GM12878 (cell line): ENCODE data around the gene PAM. TPM values are rescaled to one million over a fixed set of nuclear protein-coding genes. Genes with fewer than 3 reads are reported as not detected.
A peak's percentile ranks its signal among the peaks of the same experiment; 100 is the strongest.

Experiments used
- ATAC-seq: fragments of 200-7000 bp; cut with Tn5 transposase; 3 replicates; pipeline ENCODE4 v1.9.1; 2020; ENCODE audit warnings: mild to moderate bottlenecking, moderate library complexity
- BruUV-seq: library from RNA; stranded (reverse); fragments of 400-500 nt; replicated peaks from 2 replicates; lab custom pipeline; 2021; lab: Mats Ljungman, UMichigan
- CTCF ChIA-PET: fragments of 300-600 bp; sonication (Branson Sonifier 250); formaldehyde crosslinking; extraction: SDS; loops from one replicate; lab custom pipeline; 2021; ENCODE audit warnings: inconsistent platforms; lab: Yijun Ruan, JAX
- POLR2A ChIA-PET: fragments of 350-600 bp; formaldehyde crosslinking; extraction: SDS; loops from one replicate; lab custom pipeline; 2021; ENCODE audit warnings: inconsistent platforms; lab: Charles Lee
- RAD21 ChIA-PET: fragments of 300-600 bp; sonication (Branson Sonifier 250); formaldehyde crosslinking; loops from one replicate; lab custom pipeline; 2023; ENCODE audit warnings: antibody characterized with exemption; ENCODE audit not compliant: unreplicated experiment; lab: Charles Lee
- SMC1A ChIA-PET: fragments of 300-600 bp; sonication (Branson Sonifier 250); formaldehyde crosslinking; loops from one replicate; lab custom pipeline; 2023; ENCODE audit not compliant: unreplicated experiment, uncharacterized antibody; lab: Charles Lee
- DNase-seq: peaks from one replicate; pipeline ENCODE4 v3.0.0-alpha.2; 2011; ENCODE audit warnings: low read depth, low spot score
- FAIRE-seq: peaks from 3 replicates; lab custom pipeline; 2011; peaks lifted over from hg19 to GRCh38; lab: Jason Lieb, UNC
- H2AFZ ChIP-seq: 2 replicates; pipeline ENCODE4 v1.6.0; 2011; ENCODE audit warnings: low read depth, low read length, control low read depth; ENCODE audit not compliant: control insufficient read depth
- H3K27ac ChIP-seq: 2 replicates; pipeline ENCODE4 v1.5.1; 2011; ENCODE audit warnings: control low read depth; ENCODE audit not compliant: control insufficient read depth, insufficient read depth
- H3K27me3 ChIP-seq, 2 experiments: replicated peaks in 1 of 2; 2 replicates each; pipeline versions ENCODE4 v1.6.0 to v1.6.1; 2011; ENCODE audit warnings: low read length in 1 of 2; ENCODE audit not compliant: control insufficient read depth in 2 of 2, insufficient read depth in 2 of 2
- H3K36me3 ChIP-seq, 2 experiments: 2 replicates each; pipeline ENCODE4 v1.5.1; 2011; ENCODE audit warnings: low read length in 1 of 2; ENCODE audit not compliant: control insufficient read depth in 2 of 2, insufficient read depth in 2 of 2
- H3K4me1 ChIP-seq: 2 replicates; pipeline ENCODE4 v1.6.1; 2011; ENCODE audit warnings: mild to moderate bottlenecking, low read length, moderate library complexity, mixed read lengths; ENCODE audit not compliant: control insufficient read depth, insufficient read depth
- H3K4me2 ChIP-seq: 2 replicates; pipeline ENCODE4 v1.6.0; 2011; ENCODE audit warnings: control low read depth; ENCODE audit not compliant: control insufficient read depth, insufficient read depth
- H3K4me3 ChIP-seq: fragments of 200-600 bp; sonication (generic); 2 replicates; pipeline ENCODE4 v1.5.1; 2016
- H3K79me2 ChIP-seq: 2 replicates; pipeline ENCODE4 v1.6.0; 2011; ENCODE audit warnings: low read length; ENCODE audit not compliant: control insufficient read depth, insufficient read depth
- H3K9ac ChIP-seq: 2 replicates; pipeline ENCODE4 v1.8.0; 2011; ENCODE audit warnings: low read length, control low read depth, mixed read lengths; ENCODE audit not compliant: control insufficient read depth, insufficient read depth
- H3K9me3 ChIP-seq: replicated peaks from 3 replicates; pipeline ENCODE4 v1.5.1; 2011; ENCODE audit warnings: mild to moderate bottlenecking, low read length; ENCODE audit not compliant: control insufficient read depth, insufficient read depth
- H4K20me1 ChIP-seq: 2 replicates; pipeline ENCODE4 v1.6.0; 2011; ENCODE audit not compliant: control insufficient read depth, insufficient read depth
- BMI1 ChIP-seq: fragments of 450-650 bp; IDR thresholded peaks from 2 replicates; pipeline ENCODE4 v1.6.1; 2016; ENCODE audit warnings: mild to moderate bottlenecking, moderate library complexity, borderline replicate concordance
- E2F8 ChIP-seq: fragments of 450-650 bp; IDR thresholded peaks from 2 replicates; pipeline ENCODE4 v1.6.1; 2018; ENCODE audit warnings: mild to moderate bottlenecking, low read depth, moderate library complexity; ENCODE audit not compliant: partially characterized antibody
- IKZF1 ChIP-seq: fragments of 450-650 bp; conservative IDR thresholded peaks from 2 replicates; pipeline ENCODE4 v1.6.1; 2017; ENCODE audit warnings: antibody characterized with exemption, mild to moderate bottlenecking
- IKZF2 ChIP-seq, 2 experiments: fragments of 450-650 bp; IDR thresholded peaks; 2 replicates each; pipeline ENCODE4 v1.6.1; 2017; ENCODE audit warnings: mild to moderate bottlenecking in 2 of 2, moderate library complexity in 2 of 2
- KAT2A ChIP-seq: conservative IDR thresholded peaks from 2 replicates; pipeline ENCODE4 v1.6.1; 2011; ENCODE audit warnings: low read depth, low read length; ENCODE audit not compliant: control insufficient read depth
- MXI1 ChIP-seq: fragments of 150-350 bp; IDR thresholded peaks from 2 replicates; pipeline ENCODE4 v1.6.1; 2011; ENCODE audit warnings: low read depth, mild to moderate bottlenecking, inconsistent platforms, low read length, improper control_type of control experiment
- POU2F2 ChIP-seq: IDR thresholded peaks from 3 replicates; pipeline ENCODE4 v1.6.1; 2011; ENCODE audit warnings: low read depth, mild to moderate bottlenecking, low read length, borderline replicate concordance
- SIX5 ChIP-seq: IDR thresholded peaks from 2 replicates; pipeline ENCODE4 v1.6.1; 2011; ENCODE audit warnings: mild to moderate bottlenecking, low read depth, low read length, moderate library complexity; ENCODE audit not compliant: severe bottlenecking
- SMC3 ChIP-seq: IDR thresholded peaks from 2 replicates; pipeline ENCODE4 v1.6.1; 2011; ENCODE audit warnings: low read length, improper control_type of control experiment, borderline replicate concordance
- SPI1 ChIP-seq: IDR thresholded peaks from 2 replicates; pipeline ENCODE4 v1.6.1; 2011; ENCODE audit warnings: low read depth, mild to moderate bottlenecking, low read length, moderate library complexity, borderline replicate concordance; ENCODE audit not compliant: insufficient read depth
- ZZZ3 ChIP-seq: IDR thresholded peaks from 2 replicates; pipeline ENCODE4 v1.6.1; 2011; ENCODE audit warnings: low read depth; ENCODE audit not compliant: control insufficient read depth, insufficient read length
- WGBS: methylation state at CpG from one replicate; pipeline ENCODE4 v1.1.6; 2016; ENCODE audit warnings: low lambda C conversion rate; ENCODE audit not compliant: insufficient replicate concordance, insufficient coverage; ENCODE audit errors: missing lambda C conversion rate; 5-methylcytosine and 5-hydroxymethylcytosine counted together
- in situ Hi-C: fragments of 300-500 bp; cut with MboI; formaldehyde crosslinking; loops from 9 replicates; pipeline ENCODE4 v1.14.3; 2018; ENCODE audit warnings: mixed read lengths
- intact Hi-C: fragments of 100-400 bp; cut with micrococcal nuclease; formaldehyde crosslinking; loops from one replicate; pipeline ENCODE4 v1.14.2; 2022; ENCODE audit not compliant: unreplicated experiment
- polyA plus RNA-seq, 11 experiments: library from polyadenylated mRNA; depleted of rRNA in 4 of 11; unstranded in 6 of 11; stranded (reverse) in 5 of 11; fragments of >200 nt; fragmentation: Nextera tagmentation in 4 of 11; fragmentation: Illumina TruSeq in 1 of 11; extraction: Ambion mirVana in 4 of 11; extraction: Trizol in 1 of 11; gene quantifications; 1 replicate in 1 of 11; 2 replicates in 10 of 11; pipeline versions ENCODE4 v1.2.1 to v1.2.3, GENCODE V29; 2011 to 2016; ENCODE audit warnings: inconsistent platforms in 2 of 11, missing spikeins in 2 of 11, low read depth in 1 of 11
- total RNA-seq, 4 experiments: library from RNA; depleted of rRNA in 3 of 4; stranded (reverse); fragments of >200 nt in 3 of 4; fragmentation: Illumina TruSeq in 1 of 4; extraction: Trizol in 1 of 4; gene quantifications; 2 replicates each; pipeline versions ENCODE4 v1.2.1 to v1.2.3, GENCODE V29; 2013 to 2021

Gene PAM
- total and polyA plus RNA-seq, 10 of the 15 experiments (the other 5 are each of a cell fraction or from before 2014, with no cell fraction given) = 5.5 to 72.5 (median 15.4) TPM

GRCh38 chr5:102815084-102815483 lies 60.0 kb downstream of the PAM start:
- Histone ChIP-seq H4K20me1 (no peaks in the 10 kb centered on the region), H2AFZ (no peak overlapping the region), H3K79me2 (no peaks in the 10 kb centered on the region; the same call in 1 of the 2 replicates), H3K27ac (no peak overlapping the region), H3K9me3 (no peaks in the 10 kb centered on the region), H3K4me3 (no peak overlapping the region), H3K27me3 (no peaks in the 10 kb centered on the region), H3K36me3 (no peaks in the 10 kb centered on the region), H3K4me2 (0 out of 2 replicates have a peak overlapping the region, but pooled peaks have one; percentile 26), H3K9ac (no peak overlapping the region), H3K4me1 (peaks cover 6% of the 10 kb centered on the region; the same call in 1 of the 2 replicates)
- DNase-seq (no peak), ATAC-seq (peak; percentile 15; the same call in 2 of the 3 replicates), FAIRE-seq (no peak)
- TF ChIP-seq IKZF1 (0 out of 2 replicates have a peak, but pooled peaks have one; percentile 27), MXI1 (no peak), IKZF2 (IDR thresholded peaks at IDR 0.05) (peak; percentile 38 to 73; a peak in 3 of 4 replicates), SPI1 (peak; percentile 74)
- RAD21 ChIA-PET = no interaction called here
- WGBS = 43% methylated on average over 4 of the region's 4 CpGs
- CTCF ChIA-PET = interaction anchor here (0.6 kb wide), 1 partner anchor 381 kb away, joined by 3 read pairs; no protein-coding TSS in a partner anchor
- intact Hi-C loops (no loop called here), in situ Hi-C loops (no loop called here)
- SMC1A ChIA-PET = interaction anchor here (0.9 to 1.6 kb wide), 4 partner anchors 8 to 39 kb away, joined by 3 to 5 read pairs (median 3); no protein-coding TSS in a partner anchor
- POLR2A ChIA-PET = interaction anchor here (0.8 to 1.5 kb wide), 2 partner anchors 18 to 51 kb away, joined by 3 read pairs; no protein-coding TSS in a partner anchor
- BruUV-seq = no TSS peak

- DNase-seq (no peak), ATAC-seq (peak; percentile 46), FAIRE-seq (peak; percentile 77)
- CTCF ChIA-PET = no interaction called here
- 0 out of 2 replicates have a peak overlapping the region, but pooled peaks have one; percentile 3 for H3K4me2 ChIP-seq
- H3K36me3 ChIP-seq = no peaks in the 10 kb centered on the region
- no peak overlapping the region for H3K9ac ChIP-seq
- H3K27me3 ChIP-seq = no peaks in the 10 kb centered on the region
- in situ Hi-C loops (no loop called here), intact Hi-C loops (no loop called here)
- no TSS peak for BruUV-seq
- no peak overlapping the region for H3K4me3 ChIP-seq
- H3K4me1 ChIP-seq = peaks cover 6% of the 10 kb centered on the region; the same call in 1 of the 2 replicates
- H3K9me3 ChIP-seq = no peaks in the 10 kb centered on the region
- RAD21 ChIA-PET = no interaction called here
- WGBS = 64% methylated on average over 3 of the region's 3 CpGs
- POLR2A ChIA-PET = no interaction called here
- SMC1A ChIA-PET = interaction anchor here (0.9 to 1.2 kb wide), 2 partner anchors 17 kb away, joined by 3 read pairs; no protein-coding TSS in a partner anchor
- no peak overlapping the region for H2AFZ ChIP-seq
- H3K27ac ChIP-seq = no peak overlapping the region
- H4K20me1 ChIP-seq = no peaks in the 10 kb centered on the region
- H3K79me2 ChIP-seq = no peaks in the 10 kb centered on the region; the same call in 1 of the 2 replicates
- TF ChIP-seq KAT2A (no peak), ZZZ3 (no peak), BMI1 (no peak), E2F8 (no peak), POU2F2 (no peak), SMC3 (no peak), SIX5 (no peak)
Observed at GRCh38 chr5:102815540-102816332, 60.6 kb downstream of the PAM start.
